GM10248 (cell line): ENCODE measurements around the gene TBC1D1.

Source experiments
- CTCF ChIA-PET: fragments of 300-600 bp; sonication (Branson Sonifier 250); formaldehyde crosslinking; extraction: SDS; loops from one replicate; lab custom pipeline; 2021; ENCODE audit warnings: antibody characterized with exemption; lab: Yijun Ruan, JAX
- POLR2A ChIA-PET: fragments of 350-650 bp; sonication (Branson Sonifier 250); formaldehyde crosslinking; extraction: SDS; loops from one replicate; lab custom pipeline; 2020; ENCODE audit warnings: antibody characterized with exemption; lab: Yijun Ruan, JAX
- DNase-seq: peaks from one replicate; pipeline ENCODE4 v3.0.0; 2012; ENCODE audit errors: extremely low spot score
- TF ChIP-seq, protein P1 (sequence below): IDR thresholded peaks from 2 replicates; pipeline ENCODE4 v1.5.1; 2012; ENCODE audit warnings: mild to moderate bottlenecking, low read depth; ENCODE audit errors: extremely low read depth, missing control alignments, control extremely low read depth

TBC1D1 gene

DNA sequence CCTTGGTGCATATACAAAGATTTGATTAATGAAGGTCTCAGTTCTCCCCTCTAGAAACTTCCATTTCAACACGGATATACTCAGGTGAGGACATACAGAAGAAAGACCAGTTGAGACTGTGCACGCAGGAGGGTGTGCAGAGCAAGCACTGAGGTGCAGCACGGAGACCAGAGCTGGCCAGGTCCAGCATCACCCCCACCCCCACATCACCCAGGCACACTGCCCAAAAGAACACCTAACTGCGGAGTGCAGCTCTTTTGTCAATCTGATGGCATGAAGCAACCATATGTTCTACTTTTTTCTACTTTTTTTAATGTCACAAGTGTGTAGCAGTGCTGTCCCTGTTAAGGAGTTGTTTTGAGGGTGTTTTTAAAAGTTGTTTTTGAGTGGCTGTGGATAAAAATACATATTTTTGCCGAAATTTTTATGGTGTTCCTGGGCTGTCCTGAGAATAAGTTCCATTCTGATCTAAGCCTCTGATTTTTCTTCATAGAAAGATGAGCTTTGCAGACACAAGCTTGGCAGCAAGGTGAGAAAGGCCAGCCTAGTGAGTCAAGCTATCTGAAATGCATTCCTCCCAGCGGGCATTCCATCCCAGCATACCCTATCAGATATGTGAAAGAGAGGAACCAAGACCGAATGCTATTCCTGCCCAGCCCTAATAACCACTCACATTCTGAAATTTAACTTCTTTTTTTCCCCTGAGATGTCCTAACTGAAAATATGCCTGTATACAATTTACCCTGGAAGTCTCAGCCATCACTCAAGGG lies 243.0 kb downstream of the TBC1D1 start:
- ChIA-PET POLR2A (interaction anchor here (1.2 to 1.3 kb wide), 2 partner anchors 28 to 597 kb away, joined by 3 read pairs; no protein-coding TSS in a partner anchor), CTCF (interaction anchor here (0.8 to 4.1 kb wide), 16 partner anchors 9 to 671 kb away, joined by 3 to 25 read pairs (median 6); partner anchors contain the start of gene TLR1)
- TF ChIP-seq, protein P1, sequence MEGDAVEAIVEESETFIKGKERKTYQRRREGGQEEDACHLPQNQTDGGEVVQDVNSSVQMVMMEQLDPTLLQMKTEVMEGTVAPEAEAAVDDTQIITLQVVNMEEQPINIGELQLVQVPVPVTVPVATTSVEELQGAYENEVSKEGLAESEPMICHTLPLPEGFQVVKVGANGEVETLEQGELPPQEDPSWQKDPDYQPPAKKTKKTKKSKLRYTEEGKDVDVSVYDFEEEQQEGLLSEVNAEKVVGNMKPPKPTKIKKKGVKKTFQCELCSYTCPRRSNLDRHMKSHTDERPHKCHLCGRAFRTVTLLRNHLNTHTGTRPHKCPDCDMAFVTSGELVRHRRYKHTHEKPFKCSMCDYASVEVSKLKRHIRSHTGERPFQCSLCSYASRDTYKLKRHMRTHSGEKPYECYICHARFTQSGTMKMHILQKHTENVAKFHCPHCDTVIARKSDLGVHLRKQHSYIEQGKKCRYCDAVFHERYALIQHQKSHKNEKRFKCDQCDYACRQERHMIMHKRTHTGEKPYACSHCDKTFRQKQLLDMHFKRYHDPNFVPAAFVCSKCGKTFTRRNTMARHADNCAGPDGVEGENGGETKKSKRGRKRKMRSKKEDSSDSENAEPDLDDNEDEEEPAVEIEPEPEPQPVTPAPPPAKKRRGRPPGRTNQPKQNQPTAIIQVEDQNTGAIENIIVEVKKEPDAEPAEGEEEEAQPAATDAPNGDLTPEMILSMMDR: no peak
- DNase-seq: no peak

DNA sequence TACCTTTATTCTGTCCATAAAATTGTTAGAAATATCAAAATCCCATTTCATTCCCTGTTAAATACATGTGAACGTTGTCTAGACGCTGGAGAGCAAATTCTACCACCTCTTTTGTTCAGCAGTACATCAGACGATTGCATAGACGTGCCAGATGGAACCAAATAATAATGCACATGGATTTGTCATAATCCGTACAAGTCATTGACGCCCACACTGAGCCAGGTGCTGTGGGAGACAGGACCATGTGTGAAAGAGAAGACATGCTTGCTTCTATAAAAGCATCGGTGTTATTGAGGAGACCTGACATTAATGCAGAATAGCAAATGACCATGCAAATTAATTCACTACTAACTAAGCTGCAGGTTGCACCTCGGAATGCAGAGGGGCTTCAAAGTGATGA lies 244.3 kb downstream of the TBC1D1 start:
- no peak for DNase-seq
- ChIA-PET POLR2A (interaction anchor here (0.8 to 1.1 kb wide), 2 partner anchors 20 to 669 kb away, joined by 3 read pairs; partner anchors contain the start of gene TLR1), CTCF (interaction anchor here (0.9 to 4.1 kb wide), 15 partner anchors 8 to 669 kb away, joined by 3 to 25 read pairs (median 4); partner anchors contain the start of gene TLR1)
- TF ChIP-seq, protein P1: no peak

DNA sequence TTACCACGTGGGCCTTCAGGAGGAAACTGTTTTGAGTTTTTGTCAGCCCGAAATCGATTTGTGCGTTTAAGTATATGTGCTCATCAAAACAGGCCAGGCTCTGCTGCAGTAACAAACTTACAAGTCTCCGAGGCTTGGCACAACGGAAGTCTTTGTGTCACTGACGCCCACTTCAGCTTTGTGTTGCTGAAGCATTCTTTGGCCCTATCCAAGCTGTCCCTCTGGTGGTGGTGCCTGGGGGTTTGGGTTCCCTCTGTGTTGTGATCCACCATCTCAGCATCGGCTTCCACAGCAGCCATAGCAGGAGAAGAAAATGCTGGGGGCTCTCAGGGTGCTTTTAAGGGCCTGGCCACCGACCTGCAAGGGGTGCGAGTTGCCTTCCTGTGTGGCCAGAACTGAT lies 245.7 kb downstream of the TBC1D1 start:
- POLR2A ChIA-PET: interaction anchor here (0.6 kb wide), 1 partner anchor 19 kb away, joined by 3 read pairs; no protein-coding TSS in a partner anchor
- TF ChIP-seq, protein P1: no peak
- no peak for DNase-seq
- CTCF ChIA-PET: interaction anchor here (1.0 to 1.6 kb wide), 3 partner anchors 16 to 24 kb away, joined by 3 to 5 read pairs (median 4); no protein-coding TSS in a partner anchor

DNA sequence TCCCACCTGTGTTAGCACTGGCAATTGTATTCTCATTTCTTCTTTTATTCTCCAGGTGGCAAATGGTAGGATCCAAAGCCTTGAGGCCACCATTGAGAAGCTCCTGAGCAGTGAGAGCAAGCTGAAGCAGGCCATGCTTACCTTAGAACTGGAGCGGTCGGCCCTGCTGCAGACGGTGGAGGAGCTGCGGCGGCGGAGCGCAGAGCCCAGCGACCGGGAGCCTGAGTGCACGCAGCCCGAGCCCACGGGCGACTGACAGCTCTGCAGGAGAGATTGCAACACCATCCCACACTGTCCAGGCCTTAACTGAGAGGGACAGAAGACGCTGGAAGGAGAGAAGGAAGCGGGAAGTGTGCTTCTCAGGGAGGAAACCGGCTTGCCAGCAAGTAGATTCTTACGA lies 246.2 kb downstream of the TBC1D1 start:
- TF ChIP-seq, protein P1: no peak
- ChIA-PET POLR2A (interaction anchor here (0.6 kb wide), 1 partner anchor 18 kb away, joined by 3 read pairs; no protein-coding TSS in a partner anchor), CTCF (interaction anchor here (0.8 to 1.6 kb wide), 4 partner anchors 8 to 55 kb away, joined by 3 to 5 read pairs (median 4); no protein-coding TSS in a partner anchor)
- no peak for DNase-seq

DNA sequence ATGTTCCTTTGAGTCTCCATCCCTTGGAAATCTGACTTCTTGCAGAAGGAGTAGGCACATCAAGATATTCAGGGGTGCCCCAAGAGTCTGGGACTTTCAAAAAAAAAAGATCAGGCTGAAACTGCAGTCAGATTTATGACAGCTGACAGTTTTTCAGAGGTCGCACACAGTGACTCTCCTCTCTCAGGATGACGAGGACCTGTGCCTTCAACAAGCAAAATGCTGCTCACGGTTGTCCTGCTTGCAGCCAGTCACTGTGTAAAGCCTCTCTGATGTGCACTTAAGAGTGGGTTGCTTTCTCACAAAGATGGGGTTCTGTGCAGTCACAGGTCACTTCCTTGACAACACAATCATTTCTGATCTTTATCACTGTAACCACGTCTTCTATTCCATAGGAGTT lies 247.5 kb downstream of the TBC1D1 start:
- ChIA-PET CTCF (no interaction called here), POLR2A (no interaction called here)
- TF ChIP-seq, protein P1: no peak
- no peak for DNase-seq

DNA sequence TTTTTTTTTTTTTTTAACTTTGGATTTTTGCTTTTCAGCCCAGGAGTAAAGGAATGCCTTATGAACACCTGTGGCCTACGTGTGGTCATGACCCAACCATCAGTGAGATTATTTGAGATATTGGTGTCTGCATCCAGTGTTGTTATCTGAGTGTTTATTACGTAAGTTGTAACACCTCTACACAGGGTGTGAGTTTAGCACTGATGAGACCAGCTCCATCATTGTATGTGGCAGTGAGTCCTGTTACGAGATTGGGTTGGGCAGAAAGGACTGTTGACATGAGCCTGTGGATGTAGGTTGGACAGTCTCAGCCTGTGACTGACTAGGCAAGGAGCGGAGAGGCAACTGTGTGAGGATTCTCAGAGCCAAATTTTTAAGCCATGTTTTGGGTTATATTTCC lies 248.3 kb downstream of the TBC1D1 start:
- CTCF ChIA-PET: interaction anchor here (1.7 kb wide), 1 partner anchor 13 kb away, joined by 4 read pairs; no protein-coding TSS in a partner anchor
- POLR2A ChIA-PET: no interaction called here
- TF ChIP-seq, protein P1: no peak

More for the DNA sequence above, 248.3 kb downstream of the TBC1D1 start:
- no peak for DNase-seq
